NCI-H1092 treated with DMSO at 0.1 percent for 48 hours (cell line): ENCODE measurements around the gene FGF21.
"Not testable (repeated sequence)": the region's sequence is repeated elsewhere in the genome, so short reads cannot be mapped to it uniquely, and the experiment has no call there.

Source experiments
- DNase-seq: peaks from one replicate; lab custom pipeline; 2025; lab: John Stamatoyannopoulos, UW

FGF21 gene

DNA sequence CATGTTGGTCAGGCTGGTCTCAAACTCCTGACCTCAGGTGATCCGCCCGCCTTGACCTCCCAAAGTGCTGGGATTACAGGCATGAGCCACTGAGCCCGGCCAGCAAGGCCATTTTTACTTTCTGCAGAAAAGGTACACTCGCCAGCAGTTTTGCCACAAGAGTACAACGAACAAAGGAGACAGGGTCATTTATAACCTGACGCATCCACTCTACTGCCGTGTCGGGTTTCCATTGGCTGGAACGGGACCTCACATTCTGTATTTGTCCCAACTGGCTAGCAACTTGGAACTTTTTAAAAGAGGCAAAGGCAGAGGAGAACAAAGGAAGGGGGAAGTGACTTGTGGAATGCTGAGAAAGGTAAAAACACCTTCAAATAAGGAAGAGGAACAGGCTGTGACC, 32.0 kb downstream of the FGF21 start:
- DNase-seq: not testable (repeated sequence)

DNA sequence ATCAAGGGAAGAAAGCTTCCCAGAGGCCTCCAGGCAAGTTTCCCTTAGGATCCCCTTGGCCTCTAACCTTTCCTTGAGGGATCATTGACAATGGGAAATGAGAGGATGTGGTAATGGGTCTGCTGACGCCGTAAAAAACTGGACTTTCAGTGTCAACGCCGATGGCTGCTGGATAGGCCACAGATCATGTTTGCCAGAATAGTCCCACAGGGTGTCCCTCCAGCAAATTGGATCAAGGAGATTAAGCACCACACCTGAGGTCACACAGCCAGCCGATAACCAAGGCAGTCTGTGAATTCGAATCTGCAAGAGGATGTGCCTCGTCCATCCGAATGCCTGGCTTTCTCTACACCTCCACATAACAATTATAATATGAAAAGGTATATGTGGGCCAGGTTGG, 37.9 kb downstream of the FGF21 start:
- no peak for DNase-seq

GRCh38 chr19:48794291-48794690, 39.0 kb downstream of the FGF21 start:
- no peak for DNase-seq

GRCh38 chr19:48795055-48795684, 39.8 kb downstream of the FGF21 start:
- peak; percentile 84 for DNase-seq

DNA sequence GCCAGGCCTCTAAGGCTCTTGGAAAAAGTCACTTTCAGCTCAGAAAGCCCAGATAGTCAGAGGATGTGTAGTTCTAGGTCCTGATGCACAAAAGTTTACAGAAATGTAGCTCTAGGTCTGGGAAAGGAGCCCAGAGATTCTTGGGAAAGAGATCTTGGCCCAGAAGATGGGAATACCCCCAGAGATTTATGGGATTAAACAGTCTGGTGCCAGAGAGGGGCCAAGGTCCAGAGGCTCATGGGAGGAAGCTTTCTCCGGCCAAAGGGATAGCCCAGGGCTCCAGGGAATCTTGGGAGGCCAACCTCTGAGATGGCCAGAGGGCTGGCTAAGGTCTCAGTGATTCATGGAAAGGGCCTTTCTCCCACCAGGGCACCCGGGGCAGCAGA, 40.4 kb downstream of the FGF21 start:
- no peak for DNase-seq

DNA sequence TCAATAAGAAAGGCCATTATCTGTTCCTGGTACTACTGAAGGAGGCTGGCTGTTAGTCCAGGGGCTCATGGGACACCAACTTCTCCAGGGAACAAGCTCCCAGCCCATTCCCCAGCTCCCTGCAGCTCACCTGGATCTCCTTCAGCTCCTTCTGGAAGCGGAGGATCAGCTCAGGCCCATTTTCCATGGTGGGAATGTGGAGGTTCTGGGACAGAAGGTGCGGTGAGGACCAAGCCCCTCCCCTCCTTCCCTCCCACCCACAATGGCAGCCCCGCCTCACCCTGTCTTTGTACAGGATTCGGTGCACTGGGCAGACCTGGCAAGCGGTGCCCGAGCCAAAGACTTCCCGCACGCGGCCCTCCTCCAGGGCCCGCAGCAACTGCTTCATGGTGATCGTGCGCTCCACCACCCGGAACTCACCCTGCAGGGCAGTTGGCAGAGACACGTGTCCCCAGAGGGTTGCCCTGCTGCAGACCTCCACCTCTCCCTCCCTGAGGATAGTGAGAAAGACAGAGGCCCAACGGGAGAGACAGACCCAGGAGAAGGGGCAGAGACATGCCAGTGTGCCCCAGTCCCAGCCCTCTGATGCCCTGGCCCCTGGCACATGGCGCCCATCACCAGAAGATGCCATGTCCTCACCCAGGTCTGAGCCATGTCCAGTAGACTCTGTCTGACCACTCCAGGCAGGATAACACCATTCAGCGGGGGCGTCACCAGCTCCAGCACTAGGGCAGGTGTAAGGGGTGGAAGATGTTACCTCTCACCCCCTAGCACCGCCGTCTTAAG, 41.2 kb downstream of the FGF21 start:
- DNase-seq: no peak

GRCh38 chr19:48797103-48797502, 41.8 kb downstream of the FGF21 start:
- no peak for DNase-seq

DNA sequence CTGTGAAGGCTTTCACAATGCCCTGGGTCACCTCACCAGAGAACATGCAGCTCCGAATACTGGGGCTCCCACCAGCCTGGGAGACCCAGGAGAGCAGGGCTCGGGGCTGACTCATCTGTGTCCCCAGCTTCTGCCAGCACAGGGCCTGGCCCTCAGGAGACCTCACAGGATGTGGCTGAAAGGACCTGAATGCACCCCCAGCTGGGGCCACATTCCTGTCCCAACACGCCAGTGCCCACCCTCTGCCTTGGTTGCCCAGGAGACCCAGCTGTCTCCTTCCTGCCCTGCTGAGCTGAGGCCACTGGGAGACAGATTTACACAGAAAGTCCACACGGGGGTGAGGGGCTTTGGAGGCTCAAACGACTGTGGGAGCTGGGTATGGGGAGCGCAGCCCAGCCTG, 43.6 kb downstream of the FGF21 start:
- no peak for DNase-seq

DNA sequence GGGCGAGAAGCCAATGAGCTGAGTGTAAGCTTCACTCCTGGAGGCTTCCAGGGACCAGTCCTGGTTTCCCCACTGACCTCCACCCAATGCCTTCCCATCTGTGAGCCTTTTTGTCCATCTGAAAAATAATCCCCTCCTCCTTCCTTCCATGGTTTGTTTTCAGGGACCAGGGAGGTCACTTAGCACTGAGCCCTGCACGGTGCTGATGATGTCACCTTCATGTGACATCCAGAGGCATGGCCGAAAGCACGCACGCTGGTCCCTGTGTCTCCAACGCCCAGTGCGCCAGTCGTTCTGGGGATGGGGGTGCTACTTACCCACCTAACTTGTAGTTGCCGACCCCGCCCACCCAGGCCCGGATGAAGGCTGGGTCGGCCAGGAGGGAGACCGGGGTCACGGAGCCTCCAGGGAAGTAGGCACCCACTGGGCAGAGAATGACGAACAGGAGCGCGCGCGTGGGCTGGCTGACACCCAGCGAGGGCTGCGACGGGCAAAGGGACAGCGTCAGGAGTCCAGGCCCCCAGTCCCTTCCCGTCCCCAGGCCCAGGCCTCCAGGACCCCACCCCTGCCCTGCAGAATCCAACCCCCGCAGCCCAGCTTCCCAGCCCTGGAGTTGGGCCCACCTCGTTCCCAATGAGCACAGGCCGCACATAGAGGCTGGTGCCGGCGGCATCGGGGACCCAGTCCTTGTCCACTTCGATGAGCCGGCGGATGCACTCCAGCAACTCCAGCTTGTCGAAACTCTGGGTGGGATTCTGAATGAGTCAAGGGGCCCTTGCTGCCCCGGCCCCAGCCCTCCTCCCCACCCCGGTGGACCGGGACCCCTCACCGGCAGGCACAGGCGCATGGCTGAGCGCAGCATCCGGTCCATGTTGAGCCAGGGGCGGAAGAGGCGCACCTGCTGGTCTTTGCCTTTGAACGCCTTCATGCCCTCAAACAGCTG, 44.3 kb downstream of the FGF21 start:
- DNase-seq: no peak

- no peak for DNase-seq
These were observed 47.3 kb downstream of the FGF21 start for GRCh38 chr19:48802623-48803022.

GRCh38 chr19:48804496-48804895, 49.2 kb downstream of the FGF21 start:
- no peak for DNase-seq

DNA sequence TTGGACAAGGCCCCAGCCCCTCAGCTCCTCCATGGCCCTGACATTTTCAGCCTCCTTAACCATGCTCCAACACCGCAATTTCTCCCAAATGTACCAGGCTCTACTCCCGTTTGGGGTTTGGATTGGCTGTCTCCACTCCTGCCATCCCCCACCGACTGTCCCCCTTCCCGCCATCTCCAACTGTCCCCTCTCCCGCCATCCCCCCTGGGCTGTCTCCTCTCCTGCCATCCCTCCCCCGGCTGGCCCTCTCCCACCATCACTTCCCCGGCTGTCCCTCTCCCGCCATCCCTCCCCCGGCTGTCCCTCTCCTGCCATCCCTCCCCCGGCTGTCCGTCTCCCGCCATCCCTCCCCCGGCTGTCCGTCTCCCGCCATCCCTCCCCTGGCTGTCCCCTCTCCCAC, 50.1 kb downstream of the FGF21 start:
- DNase-seq: no peak

DNA sequence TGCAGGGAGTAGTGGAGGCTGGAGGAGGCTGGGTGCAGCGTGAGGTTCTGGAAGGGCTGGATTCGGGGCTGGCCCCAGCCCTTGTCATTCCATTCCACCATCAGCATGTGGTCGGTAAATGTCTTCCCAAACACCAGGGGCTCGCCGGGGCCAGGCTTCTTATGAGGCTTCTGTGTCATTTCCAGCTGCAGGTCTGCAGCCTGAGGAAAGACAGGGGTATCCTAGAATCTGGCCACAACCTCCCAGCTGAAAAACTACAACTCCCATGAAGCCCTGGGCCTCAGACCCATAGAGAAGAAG, 51.1 kb downstream of the FGF21 start:
- no peak for DNase-seq

GRCh38 chr19:48806818-48807589, 51.7 kb downstream of the FGF21 start:
- DNase-seq: peak; percentile 7

DNA sequence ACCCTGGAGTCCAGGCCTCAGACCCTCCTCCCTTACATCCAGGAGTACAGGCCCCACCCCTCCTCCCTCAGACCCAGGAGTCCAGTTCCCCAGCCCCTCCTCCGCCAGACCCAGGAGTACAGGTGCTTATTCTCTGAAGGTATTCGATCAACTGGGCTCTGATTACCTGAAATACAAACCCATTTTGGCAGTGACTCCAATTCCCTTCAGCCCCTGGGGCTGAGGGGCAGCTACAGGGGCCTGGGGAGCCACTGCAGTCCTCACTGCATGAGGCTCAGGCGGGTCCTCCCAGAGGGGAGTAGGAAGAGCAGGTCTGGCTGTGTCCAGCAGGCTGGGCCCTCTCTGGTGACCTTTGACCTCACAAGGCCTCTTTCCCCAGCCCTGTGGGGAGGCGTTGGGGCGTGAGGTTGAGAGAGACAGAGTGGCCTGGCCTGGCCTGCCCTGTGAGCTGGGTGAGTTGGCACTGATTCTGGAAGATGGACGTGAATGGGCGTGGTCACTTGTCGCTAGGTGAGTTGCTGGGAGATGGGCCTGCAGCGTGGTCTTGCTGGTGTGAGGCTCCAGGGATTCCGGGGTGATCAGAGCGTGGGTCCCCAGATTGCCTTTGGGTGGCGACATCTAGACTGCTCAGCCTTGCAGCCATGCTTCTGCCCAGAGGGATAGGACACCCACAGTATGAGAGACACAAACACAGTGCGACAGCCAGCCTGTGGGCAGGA, 52.4 kb downstream of the FGF21 start:
- DNase-seq: no peak
